ENCODE results near the gene KIRREL3. TPM values are rescaled to one million over a fixed set of nuclear protein-coding genes. Genes with fewer than 3 reads are reported as not detected.

The KIRREL3 gene
- total RNA-seq, 3 donors from 2014 or later, result 0.32 to 0.33 TPM; not detected in 1

DNA sequence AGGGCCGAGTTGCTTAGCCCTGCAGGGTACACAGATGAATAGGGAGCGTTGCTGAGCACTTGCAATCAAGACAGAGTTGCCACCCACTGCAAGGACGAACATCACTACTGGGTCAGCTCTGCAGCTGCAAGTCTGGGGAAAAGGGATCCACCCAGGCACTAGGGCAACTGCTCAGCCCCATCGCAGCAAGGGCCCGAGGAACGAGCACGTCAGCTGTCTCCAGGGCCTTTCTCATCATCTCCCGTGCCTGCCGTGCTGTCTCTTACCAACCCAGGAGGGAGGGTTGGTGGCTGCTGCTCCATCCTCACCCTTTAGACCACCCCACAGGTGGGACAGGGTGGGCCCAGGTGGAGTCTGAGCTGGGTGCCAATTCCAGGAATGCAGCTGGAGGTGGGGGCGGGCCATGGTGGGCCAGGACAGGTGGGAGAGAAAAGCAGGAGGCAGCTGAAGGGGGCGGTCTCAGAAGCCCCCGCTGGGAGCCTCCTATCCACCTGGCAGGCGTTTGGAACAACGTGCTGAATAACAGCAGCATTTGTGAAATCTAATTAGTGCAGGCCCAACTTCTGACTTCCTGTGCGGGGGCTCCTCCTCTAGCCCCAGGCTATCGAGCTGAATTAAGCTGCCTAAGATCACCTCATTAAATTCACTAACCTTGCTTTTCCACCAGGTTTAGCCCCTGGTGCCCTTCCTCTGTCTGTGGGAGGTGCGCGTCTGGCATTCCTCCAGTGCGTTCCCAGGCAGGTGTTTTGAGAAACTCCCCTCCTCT is 392.6 kb downstream of the KIRREL3 start:
- H3K27ac ChIP-seq, result no peak overlapping the region
- H3K4me3 ChIP-seq, result no peak overlapping the region
- no peaks in the 10 kb centered on the region for H3K27me3 ChIP-seq
- H3K36me3 ChIP-seq, result no peaks in the 10 kb centered on the region
- no peak for DNase-seq (ENCODE audit: low spot score in 2 of 2)
- TF ChIP-seq POLR2A (IDR thresholded peaks at IDR 0.05) (no peak), POLR2AphosphoS5 (IDR thresholded peaks at IDR 0.05) (no peak)
- TF ChIP-seq, protein P1, sequence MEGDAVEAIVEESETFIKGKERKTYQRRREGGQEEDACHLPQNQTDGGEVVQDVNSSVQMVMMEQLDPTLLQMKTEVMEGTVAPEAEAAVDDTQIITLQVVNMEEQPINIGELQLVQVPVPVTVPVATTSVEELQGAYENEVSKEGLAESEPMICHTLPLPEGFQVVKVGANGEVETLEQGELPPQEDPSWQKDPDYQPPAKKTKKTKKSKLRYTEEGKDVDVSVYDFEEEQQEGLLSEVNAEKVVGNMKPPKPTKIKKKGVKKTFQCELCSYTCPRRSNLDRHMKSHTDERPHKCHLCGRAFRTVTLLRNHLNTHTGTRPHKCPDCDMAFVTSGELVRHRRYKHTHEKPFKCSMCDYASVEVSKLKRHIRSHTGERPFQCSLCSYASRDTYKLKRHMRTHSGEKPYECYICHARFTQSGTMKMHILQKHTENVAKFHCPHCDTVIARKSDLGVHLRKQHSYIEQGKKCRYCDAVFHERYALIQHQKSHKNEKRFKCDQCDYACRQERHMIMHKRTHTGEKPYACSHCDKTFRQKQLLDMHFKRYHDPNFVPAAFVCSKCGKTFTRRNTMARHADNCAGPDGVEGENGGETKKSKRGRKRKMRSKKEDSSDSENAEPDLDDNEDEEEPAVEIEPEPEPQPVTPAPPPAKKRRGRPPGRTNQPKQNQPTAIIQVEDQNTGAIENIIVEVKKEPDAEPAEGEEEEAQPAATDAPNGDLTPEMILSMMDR (IDR thresholded peaks at IDR 0.05), result no peak
- no peaks in the 10 kb centered on the region for H3K4me1 ChIP-seq
- intact Hi-C loops (cut with DNase I; ENCODE audit: low total_unique reads), result no loop called here
- no peaks in the 10 kb centered on the region for H3K9me3 ChIP-seq

- no peaks in the 10 kb centered on the region for H3K9me3 ChIP-seq
- peak in 1 of 2 donors; percentile 47 for DNase-seq (ENCODE audit: low spot score in 2 of 2)
- no peaks in the 10 kb centered on the region for H3K4me1 ChIP-seq
- no peak overlapping the region for H3K4me3 ChIP-seq
- no peaks in the 10 kb centered on the region for H3K27me3 ChIP-seq
- intact Hi-C loops (cut with DNase I; ENCODE audit: low total_unique reads), result no loop called here
- H3K27ac ChIP-seq, result no peak overlapping the region
- TF ChIP-seq POLR2AphosphoS5 (IDR thresholded peaks at IDR 0.05), result no peak
- TF ChIP-seq, protein P1 (IDR thresholded peaks at IDR 0.05), result peak; percentile 17 to 56 (median 53)
- no peaks in the 10 kb centered on the region for H3K36me3 ChIP-seq
Measured at GRCh38 chr11:126607374-126607773, 393.2 kb downstream of the KIRREL3 start.

DNA sequence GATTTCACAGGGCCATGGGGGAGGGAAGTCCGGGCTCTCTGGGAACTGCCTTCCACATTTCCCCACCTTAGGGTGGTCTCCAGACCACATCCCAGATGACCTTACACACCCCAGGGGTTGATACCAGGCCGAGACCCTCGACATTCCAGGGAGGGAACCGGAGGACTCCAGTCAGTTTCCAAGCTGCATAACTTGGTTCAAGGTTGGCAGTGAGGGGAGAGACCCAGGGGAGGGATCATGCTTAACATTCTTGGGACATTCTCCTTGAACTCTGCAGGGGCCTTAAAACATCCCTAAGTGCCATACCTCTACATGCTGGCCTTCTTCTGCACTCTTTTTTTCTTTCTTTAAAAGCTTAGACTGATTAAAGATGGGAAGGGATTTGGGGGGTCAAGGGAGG is 394.1 kb downstream of the KIRREL3 start:
- no peak overlapping the region for H3K27ac ChIP-seq
- DNase-seq (ENCODE audit: low spot score in 2 of 2), result no peak
- no peaks in the 10 kb centered on the region for H3K4me1 ChIP-seq
- no peaks in the 10 kb centered on the region for H3K36me3 ChIP-seq
- intact Hi-C loops (cut with DNase I; ENCODE audit: low total_unique reads), result no loop called here
- no peaks in the 10 kb centered on the region for H3K9me3 ChIP-seq
- no peak overlapping the region for H3K4me3 ChIP-seq
- no peaks in the 10 kb centered on the region for H3K27me3 ChIP-seq
- TF ChIP-seq POLR2AphosphoS5 (IDR thresholded peaks at IDR 0.05) (no peak), POLR2A (IDR thresholded peaks at IDR 0.05) (no peak)
- TF ChIP-seq, protein P1 (IDR thresholded peaks at IDR 0.05), result no peak

GRCh38 chr11:126604461-126604860 is 396.1 kb downstream of the KIRREL3 start:
- H3K27me3 ChIP-seq, result no peaks in the 10 kb centered on the region
- DNase-seq (ENCODE audit: low spot score in 2 of 2), result no peak
- no peak overlapping the region for H3K4me3 ChIP-seq
- TF ChIP-seq, protein P1 (IDR thresholded peaks at IDR 0.05), result no peak
- TF ChIP-seq POLR2AphosphoS5 (IDR thresholded peaks at IDR 0.05) (no peak), POLR2A (IDR thresholded peaks at IDR 0.05) (no peak)
- H3K9me3 ChIP-seq, result no peaks in the 10 kb centered on the region
- H3K4me1 ChIP-seq, result no peaks in the 10 kb centered on the region
- no peaks in the 10 kb centered on the region for H3K36me3 ChIP-seq
- intact Hi-C loops (cut with DNase I; ENCODE audit: low total_unique reads), result no loop called here
- no peak overlapping the region for H3K27ac ChIP-seq

GRCh38 chr11:126603486-126603885 is 397.1 kb downstream of the KIRREL3 start:
- Histone ChIP-seq H3K27me3 (no peaks in the 10 kb centered on the region), H3K27ac (no peak overlapping the region), H3K9me3 (no peaks in the 10 kb centered on the region), H3K36me3 (no peaks in the 10 kb centered on the region), H3K4me3 (no peak overlapping the region), H3K4me1 (no peaks in the 10 kb centered on the region)
- TF ChIP-seq, protein P1 (IDR thresholded peaks at IDR 0.05), result no peak
- TF ChIP-seq POLR2A (IDR thresholded peaks at IDR 0.05) (no peak), POLR2AphosphoS5 (IDR thresholded peaks at IDR 0.05) (no peak)
- intact Hi-C loops (cut with DNase I; ENCODE audit: low total_unique reads), result no loop called here
- DNase-seq (ENCODE audit: low spot score in 2 of 2), result no peak
